ENCODE measurements around the gene FAHD2B.
"Not testable (repeated sequence)": the region's sequence is repeated elsewhere in the genome, so short reads cannot be mapped to it uniquely, and the experiment has no call there.

Gene FAHD2B

GRCh38 chr2:97059782-97060181 lies 34.9 kb downstream of the FAHD2B start:
- not testable (repeated sequence) for H4K8ac ChIP-seq (ENCODE audit: low read depth, low read length); H3K79me1 ChIP-seq (ENCODE audit: low read length)

DNA sequence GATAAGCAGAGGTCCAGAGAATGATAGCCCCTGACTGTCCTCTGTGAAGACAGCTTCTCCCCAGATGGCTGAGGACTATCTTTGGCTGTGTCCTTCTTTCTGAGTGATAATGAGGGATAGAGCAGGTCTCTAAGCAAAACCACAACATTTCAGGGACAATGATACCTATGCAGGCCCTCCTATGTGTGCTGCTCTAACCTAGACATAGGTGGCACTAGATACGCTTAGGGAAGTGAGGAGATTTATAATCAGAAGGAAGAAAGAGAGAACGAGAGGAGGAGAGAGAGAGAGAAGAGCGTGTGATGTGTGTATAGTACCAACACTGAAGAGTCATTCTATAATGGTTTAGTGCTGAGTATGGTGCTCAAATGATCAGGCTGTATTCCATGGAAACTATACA lies 38.5 kb downstream of the FAHD2B start:
- H3K14ac ChIP-seq (ENCODE audit: low read length); H3K79me1 ChIP-seq (ENCODE audit: low read length); H3K4me3 ChIP-seq (ENCODE audit: low read depth, low read length); H4K91ac ChIP-seq (ENCODE audit: low read depth, low read length); H4K12ac ChIP-seq (ENCODE audit: low read depth, low read length); DNase-seq; H3K36me3 ChIP-seq (ENCODE audit: control insufficient read depth in 1 of 2, insufficient read depth in 2 of 2, low read length in 2 of 2); H3K79me2 ChIP-seq (ENCODE audit: control insufficient read depth, insufficient read depth, low read length, poor library complexity); H3K9ac ChIP-seq (ENCODE audit: low read length); H2BK5ac ChIP-seq (ENCODE audit: low read depth, low read length, poor library complexity); H2BK12ac ChIP-seq (ENCODE audit: low read length); H2AK5ac ChIP-seq (ENCODE audit: low read length); H3K23ac ChIP-seq (ENCODE audit: low read length); H2AFZ ChIP-seq (ENCODE audit: insufficient read depth, low read length, poor library complexity); H2BK120ac ChIP-seq (ENCODE audit: insufficient read depth, low read length, poor library complexity); H3K18ac ChIP-seq (ENCODE audit: low read length); H3K27ac ChIP-seq (ENCODE audit: low read depth, low read length); H3K9me3 ChIP-seq (ENCODE audit: insufficient read depth, low read depth, low read length); H3K4ac ChIP-seq (ENCODE audit: low read depth, low read length); H3K4me1 ChIP-seq (ENCODE audit: control insufficient read depth in 1 of 2, insufficient read depth in 2 of 2, low read length in 2 of 2); H4K8ac ChIP-seq (ENCODE audit: low read depth, low read length); H3K27me3 ChIP-seq (ENCODE audit: insufficient read depth, low read length); H3K4me2 ChIP-seq (ENCODE audit: low read length): not testable (repeated sequence)
- no CpG with 5 or more reads among the region's 3 CpGs for WGBS (ENCODE audit: extremely low coverage, insufficient coverage, insufficient read length)

More at GRCh38 chr2:97059782-97060181, 34.9 kb downstream of the FAHD2B start:
- H3K23ac ChIP-seq (ENCODE audit: low read length); H3K27ac ChIP-seq (ENCODE audit: low read depth, low read length); H4K12ac ChIP-seq (ENCODE audit: low read depth, low read length); H2BK120ac ChIP-seq (ENCODE audit: insufficient read depth, low read length, poor library complexity); H3K14ac ChIP-seq (ENCODE audit: low read length); H3K9me3 ChIP-seq (ENCODE audit: insufficient read depth, low read depth, low read length); H2AFZ ChIP-seq (ENCODE audit: insufficient read depth, low read length, poor library complexity); H3K36me3 ChIP-seq (ENCODE audit: control insufficient read depth in 1 of 2, insufficient read depth in 2 of 2, low read length in 2 of 2); H2BK5ac ChIP-seq (ENCODE audit: low read depth, low read length, poor library complexity); H3K9ac ChIP-seq (ENCODE audit: low read length); H3K4me1 ChIP-seq (ENCODE audit: control insufficient read depth in 1 of 2, insufficient read depth in 2 of 2, low read length in 2 of 2); H3K4ac ChIP-seq (ENCODE audit: low read depth, low read length); H3K4me3 ChIP-seq (ENCODE audit: low read depth, low read length); H3K79me2 ChIP-seq (ENCODE audit: control insufficient read depth, insufficient read depth, low read length, poor library complexity); H2BK12ac ChIP-seq (ENCODE audit: low read length); H3K18ac ChIP-seq (ENCODE audit: low read length); DNase-seq; H3K27me3 ChIP-seq (ENCODE audit: insufficient read depth, low read length); H4K91ac ChIP-seq (ENCODE audit: low read depth, low read length); H3K4me2 ChIP-seq (ENCODE audit: low read length); H2AK5ac ChIP-seq (ENCODE audit: low read length): not testable (repeated sequence)
- WGBS (ENCODE audit: extremely low coverage, insufficient coverage, insufficient read length) = no CpG with 5 or more reads among the region's 7 CpGs

GRCh38 chr2:97050032-97050431 lies 44.6 kb downstream of the FAHD2B start:
- H2BK5ac ChIP-seq (ENCODE audit: low read depth, low read length, poor library complexity); H3K36me3 ChIP-seq (ENCODE audit: control insufficient read depth in 1 of 2, insufficient read depth in 2 of 2, low read length in 2 of 2); H3K9me3 ChIP-seq (ENCODE audit: insufficient read depth, low read depth, low read length); H2BK120ac ChIP-seq (ENCODE audit: insufficient read depth, low read length, poor library complexity); H3K4me3 ChIP-seq (ENCODE audit: low read depth, low read length); H2AK5ac ChIP-seq (ENCODE audit: low read length); H3K27me3 ChIP-seq (ENCODE audit: insufficient read depth, low read length); H3K4ac ChIP-seq (ENCODE audit: low read depth, low read length); H3K23ac ChIP-seq (ENCODE audit: low read length); H3K14ac ChIP-seq (ENCODE audit: low read length); H2AFZ ChIP-seq (ENCODE audit: insufficient read depth, low read length, poor library complexity); H3K4me1 ChIP-seq (ENCODE audit: control insufficient read depth in 1 of 2, insufficient read depth in 2 of 2, low read length in 2 of 2); DNase-seq; H3K9ac ChIP-seq (ENCODE audit: low read length); H4K91ac ChIP-seq (ENCODE audit: low read depth, low read length); H3K79me1 ChIP-seq (ENCODE audit: low read length); H3K27ac ChIP-seq (ENCODE audit: low read depth, low read length); H3K18ac ChIP-seq (ENCODE audit: low read length); H4K12ac ChIP-seq (ENCODE audit: low read depth, low read length); H3K4me2 ChIP-seq (ENCODE audit: low read length); H2BK12ac ChIP-seq (ENCODE audit: low read length); H4K8ac ChIP-seq (ENCODE audit: low read depth, low read length); H3K79me2 ChIP-seq (ENCODE audit: control insufficient read depth, insufficient read depth, low read length, poor library complexity): not testable (repeated sequence)
- WGBS (ENCODE audit: extremely low coverage, insufficient coverage, insufficient read length) = no CpG with 5 or more reads among the region's 2 CpGs

DNA sequence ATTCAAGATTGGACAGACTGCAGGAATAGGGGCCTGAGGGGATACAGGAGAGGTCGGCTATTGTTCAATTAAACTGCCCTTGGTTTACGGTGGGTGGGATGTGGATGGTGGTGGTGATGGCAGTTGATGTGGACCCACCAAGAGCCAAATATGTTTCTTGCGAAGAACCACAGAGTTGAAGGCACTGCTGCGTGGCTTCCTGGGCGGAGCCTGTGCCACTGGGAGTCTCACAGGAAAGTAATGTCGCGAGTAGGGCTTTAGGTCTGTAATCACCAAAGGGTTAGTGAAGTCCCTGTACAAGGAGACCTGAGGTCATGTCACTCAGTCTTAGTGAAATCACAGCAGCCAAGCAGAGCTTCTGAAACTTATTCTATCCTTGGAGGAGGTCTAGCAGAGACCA lies 46.2 kb downstream of the FAHD2B start:
- DNase-seq = not testable (repeated sequence)

More for the DNA sequence above, 46.2 kb downstream of the FAHD2B start:
- not testable (repeated sequence) for H3K14ac ChIP-seq (ENCODE audit: low read length); H3K36me3 ChIP-seq (ENCODE audit: control insufficient read depth in 1 of 2, insufficient read depth in 2 of 2, low read length in 2 of 2); H3K9me3 ChIP-seq (ENCODE audit: insufficient read depth, low read depth, low read length); H3K4ac ChIP-seq (ENCODE audit: low read depth, low read length); H3K27me3 ChIP-seq (ENCODE audit: insufficient read depth, low read length); H3K79me2 ChIP-seq (ENCODE audit: control insufficient read depth, insufficient read depth, low read length, poor library complexity); H4K8ac ChIP-seq (ENCODE audit: low read depth, low read length); H2AFZ ChIP-seq (ENCODE audit: insufficient read depth, low read length, poor library complexity); H3K9ac ChIP-seq (ENCODE audit: low read length); H3K79me1 ChIP-seq (ENCODE audit: low read length); H2BK12ac ChIP-seq (ENCODE audit: low read length); H3K4me1 ChIP-seq (ENCODE audit: control insufficient read depth in 1 of 2, insufficient read depth in 2 of 2, low read length in 2 of 2); H2BK5ac ChIP-seq (ENCODE audit: low read depth, low read length, poor library complexity); H2AK5ac ChIP-seq (ENCODE audit: low read length); H3K18ac ChIP-seq (ENCODE audit: low read length); H2BK120ac ChIP-seq (ENCODE audit: insufficient read depth, low read length, poor library complexity); H3K4me3 ChIP-seq (ENCODE audit: low read depth, low read length); H4K12ac ChIP-seq (ENCODE audit: low read depth, low read length); H3K4me2 ChIP-seq (ENCODE audit: low read length); H4K91ac ChIP-seq (ENCODE audit: low read depth, low read length); H3K27ac ChIP-seq (ENCODE audit: low read depth, low read length); H3K23ac ChIP-seq (ENCODE audit: low read length)
- WGBS (ENCODE audit: extremely low coverage, insufficient coverage, insufficient read length) = no CpG with 5 or more reads among the region's 7 CpGs

All from trophoblast cell (in vitro differentiated cells and primary cell).